ENCODE data around the gene FKBP4. TPM values are rescaled to one million over a fixed set of nuclear protein-coding genes. Genes with fewer than 3 reads are reported as not detected.
A peak's percentile ranks its signal among the peaks of the same experiment; 100 is the strongest.

Gene FKBP4
- total RNA-seq, 1 donor from 2014 or later, result 56.2 TPM

- DNase-seq (ENCODE audit: low spot score), result no peak
- H3K27me3 Mint-ChIP-seq (ENCODE audit: low read depth), result peaks cover 4% of the 10 kb centered on the region
- no peak overlapping the region for H3K27ac Mint-ChIP-seq (ENCODE audit: unreplicated experiment)
- no peak overlapping the region for H3K4me3 Mint-ChIP-seq (ENCODE audit: unreplicated experiment)
- H3K9me3 Mint-ChIP-seq (ENCODE audit: low read depth), result no peaks in the 10 kb centered on the region
- H3K4me1 Mint-ChIP-seq (ENCODE audit: low read depth), result peaks cover 16% of the 10 kb centered on the region
- no peak for TF ChIP-seq CTCF (IDR thresholded peaks at IDR 0.05)
- H3K36me3 Mint-ChIP-seq (ENCODE audit: low read depth), result peaks cover 6% of the 10 kb centered on the region
Measured at GRCh38 chr12:2792671-2793500, 1.9 kb upstream of the FKBP4 start.

DNA sequence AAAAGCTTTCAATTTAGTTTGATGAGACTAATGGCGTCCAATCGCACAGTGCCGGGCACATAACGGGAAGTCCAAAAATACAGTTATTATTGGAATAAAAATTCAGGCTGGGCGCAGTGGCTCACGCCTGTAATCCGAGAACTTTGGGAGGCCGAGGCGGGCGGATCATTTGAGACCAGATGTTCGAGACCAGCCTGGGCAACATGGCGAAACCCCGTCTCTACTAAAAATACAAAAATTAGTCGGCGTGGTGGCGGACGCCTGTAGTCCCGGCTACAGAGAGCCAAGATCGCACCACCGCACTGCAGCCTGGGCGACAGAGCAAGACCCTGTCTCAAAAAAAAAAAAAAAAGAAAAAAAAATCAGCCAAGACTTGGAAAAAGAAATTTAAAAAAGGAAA is 1.2 kb upstream of the FKBP4 start:
- Mint-ChIP-seq H3K27me3 (ENCODE audit: low read depth) (no peaks in the 10 kb centered on the region), H3K27ac (ENCODE audit: unreplicated experiment) (no peak overlapping the region), H3K36me3 (ENCODE audit: low read depth) (peaks cover 7% of the 10 kb centered on the region)

DNA sequence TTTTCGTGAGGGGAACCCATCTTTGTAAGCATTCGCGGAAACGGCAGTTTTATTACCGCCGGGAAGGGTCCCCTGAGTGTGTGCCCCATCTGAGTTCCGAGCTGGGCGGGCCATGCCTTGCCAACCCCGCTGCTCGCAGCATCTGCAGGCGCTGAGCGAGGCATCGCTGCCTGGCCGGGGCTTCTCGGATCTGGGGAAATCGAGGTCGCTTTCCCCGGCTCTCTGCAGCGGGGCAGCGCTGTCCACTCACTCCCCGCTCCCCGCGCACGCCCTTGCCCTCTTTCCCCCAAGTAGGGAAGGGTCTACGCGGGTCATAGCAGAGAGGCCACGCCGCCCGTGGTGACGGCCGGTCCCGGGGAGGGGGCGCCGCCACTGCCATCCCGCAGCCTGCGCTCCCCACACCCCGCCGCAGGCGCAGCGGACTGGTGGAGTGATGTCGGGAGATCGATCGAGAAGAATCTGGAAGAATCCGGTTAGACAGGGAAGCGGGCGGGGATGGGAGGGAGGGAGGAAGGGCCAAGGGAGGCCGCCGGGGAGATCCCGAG is 507 bp upstream of the FKBP4 start:
- Mint-ChIP-seq H3K4me1 (ENCODE audit: low read depth) (peaks cover 16% of the 10 kb centered on the region), H3K36me3 (ENCODE audit: low read depth) (peaks cover 12% of the 10 kb centered on the region), H3K4me3 (ENCODE audit: unreplicated experiment) (peak overlapping the region; percentile 68), H3K27me3 (ENCODE audit: low read depth) (no peaks in the 10 kb centered on the region), H3K27ac (ENCODE audit: unreplicated experiment) (peak overlapping the region; percentile 32), H3K9me3 (ENCODE audit: low read depth) (no peaks in the 10 kb centered on the region)
- DNase-seq (ENCODE audit: low spot score), result no peak
- TF ChIP-seq CTCF (IDR thresholded peaks at IDR 0.05), result no peak

More for the DNA sequence above, 1.2 kb upstream of the FKBP4 start:
- TF ChIP-seq CTCF (IDR thresholded peaks at IDR 0.05), result no peak
- peaks cover 16% of the 10 kb centered on the region for H3K4me1 Mint-ChIP-seq (ENCODE audit: low read depth)
- DNase-seq (ENCODE audit: low spot score), result no peak
- H3K4me3 Mint-ChIP-seq (ENCODE audit: unreplicated experiment), result peak overlapping the region; percentile 68
- no peaks in the 10 kb centered on the region for H3K9me3 Mint-ChIP-seq (ENCODE audit: low read depth)

GRCh38 chr12:2795291-2796186 is 769 bp downstream of the FKBP4 start:
- Mint-ChIP-seq H3K4me3 (ENCODE audit: unreplicated experiment) (peak overlapping the region; percentile 87), H3K9me3 (ENCODE audit: low read depth) (no peaks in the 10 kb centered on the region), H3K27ac (ENCODE audit: unreplicated experiment) (peak overlapping the region; percentile 69), H3K36me3 (ENCODE audit: low read depth) (peaks cover 24% of the 10 kb centered on the region), H3K4me1 (ENCODE audit: low read depth) (peaks cover 16% of the 10 kb centered on the region), H3K27me3 (ENCODE audit: low read depth) (no peaks in the 10 kb centered on the region)
- no peak for TF ChIP-seq CTCF (IDR thresholded peaks at IDR 0.05)
- DNase-seq (ENCODE audit: low spot score), result no peak

DNA sequence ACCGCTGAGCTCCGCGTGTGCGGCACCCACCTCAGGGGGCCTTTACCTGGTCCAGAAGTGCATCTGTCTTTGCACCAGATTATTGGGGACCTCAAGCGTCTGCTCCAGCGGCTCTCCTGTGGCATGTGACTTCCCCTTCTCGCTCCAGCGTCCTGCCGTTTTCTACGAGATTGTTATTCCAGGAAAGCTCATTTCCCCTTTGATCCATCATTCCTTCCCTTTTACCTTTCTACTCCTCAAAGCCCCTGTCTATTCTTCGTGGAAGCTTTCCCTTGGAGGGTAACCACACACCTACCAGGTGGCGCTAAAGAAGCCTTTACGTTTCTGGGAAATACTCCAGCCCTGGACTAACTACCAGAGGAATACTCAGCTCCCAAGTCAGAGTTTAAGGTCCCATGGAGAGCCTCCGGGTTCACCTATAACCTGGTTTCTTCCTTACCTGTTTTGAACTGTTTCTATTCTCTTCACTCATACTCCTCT is 1.5 kb downstream of the FKBP4 start:
- Mint-ChIP-seq H3K27ac (ENCODE audit: unreplicated experiment) (peak overlapping the region; percentile 69), H3K4me3 (ENCODE audit: unreplicated experiment) (peak overlapping the region; percentile 87), H3K36me3 (ENCODE audit: low read depth) (peaks cover 27% of the 10 kb centered on the region), H3K9me3 (ENCODE audit: low read depth) (no peaks in the 10 kb centered on the region), H3K27me3 (ENCODE audit: low read depth) (no peaks in the 10 kb centered on the region), H3K4me1 (ENCODE audit: low read depth) (peaks cover 16% of the 10 kb centered on the region)
- DNase-seq (ENCODE audit: low spot score), result no peak
- TF ChIP-seq CTCF (IDR thresholded peaks at IDR 0.05), result peak; percentile 43
